ENCODE measurements around the gene PLXNA2. TPM values are rescaled to one million over a fixed set of nuclear protein-coding genes. Genes with fewer than 3 reads are reported as not detected.

The PLXNA2 gene
- total RNA-seq, 2 experiments from 2014 or later: 2.0 to 2.1 TPM

GRCh38 chr1:208136459-208137182, 107.6 kb downstream of the PLXNA2 start:
- Mint-ChIP-seq H3K9me3 (no peaks in the 10 kb centered on the region), H3K4me1 (no peaks in the 10 kb centered on the region), H3K36me3 (no peaks in the 10 kb centered on the region), H3K4me3 (no peak overlapping the region), H3K27me3 (peaks cover 9% of the 10 kb centered on the region), H3K27ac (no peak overlapping the region)
- ATAC-seq (ENCODE audit: low read depth) (no peak), DNase-seq (no peak)
- POLR2A ChIA-PET: no interaction called here

GRCh38 chr1:208135354-208135753, 108.8 kb downstream of the PLXNA2 start:
- no peaks in the 10 kb centered on the region for H3K4me1 Mint-ChIP-seq
- H3K9me3 Mint-ChIP-seq: no peaks in the 10 kb centered on the region
- DNase-seq: no peak
- H3K36me3 Mint-ChIP-seq: no peaks in the 10 kb centered on the region
- ATAC-seq (ENCODE audit: low read depth): no peak
- no peak overlapping the region for H3K4me3 Mint-ChIP-seq
- H3K27me3 Mint-ChIP-seq: peaks cover 12% of the 10 kb centered on the region
- H3K27ac Mint-ChIP-seq: no peak overlapping the region
- POLR2A ChIA-PET: no interaction called here

GRCh38 chr1:208134491-208134890, 109.7 kb downstream of the PLXNA2 start:
- no peaks in the 10 kb centered on the region for H3K36me3 Mint-ChIP-seq
- DNase-seq (no peak), ATAC-seq (ENCODE audit: low read depth) (no peak)
- no peaks in the 10 kb centered on the region for H3K9me3 Mint-ChIP-seq
- POLR2A ChIA-PET: no interaction called here
- peaks cover 14% of the 10 kb centered on the region for H3K27me3 Mint-ChIP-seq
- H3K4me1 Mint-ChIP-seq: no peaks in the 10 kb centered on the region
- no peak overlapping the region for H3K27ac Mint-ChIP-seq
- H3K4me3 Mint-ChIP-seq: no peak overlapping the region

- DNase-seq (no peak), ATAC-seq (ENCODE audit: low read depth) (no peak)
- Mint-ChIP-seq H3K4me3 (no peak overlapping the region), H3K9me3 (no peaks in the 10 kb centered on the region), H3K27ac (no peak overlapping the region), H3K4me1 (no peaks in the 10 kb centered on the region), H3K27me3 (peaks cover 14% of the 10 kb centered on the region), H3K36me3 (no peaks in the 10 kb centered on the region)
- POLR2A ChIA-PET: no interaction called here
Measured at GRCh38 chr1:208133355-208133754, 110.8 kb downstream of the PLXNA2 start.

- POLR2A ChIA-PET: no interaction called here
- Mint-ChIP-seq H3K27ac (no peak overlapping the region), H3K9me3 (no peaks in the 10 kb centered on the region), H3K36me3 (no peaks in the 10 kb centered on the region), H3K27me3 (peaks cover 14% of the 10 kb centered on the region), H3K4me1 (no peaks in the 10 kb centered on the region), H3K4me3 (no peak overlapping the region)
- peak; percentile 86 for ATAC-seq (ENCODE audit: low read depth)
- peak; percentile 72 for DNase-seq
Measured at GRCh38 chr1:208132287-208132882, 111.8 kb downstream of the PLXNA2 start.

GRCh38 chr1:208131621-208132286, 112.4 kb downstream of the PLXNA2 start:
- H3K36me3 Mint-ChIP-seq: no peaks in the 10 kb centered on the region
- H3K4me3 Mint-ChIP-seq: no peak overlapping the region
- H3K4me1 Mint-ChIP-seq: no peaks in the 10 kb centered on the region
- peaks cover 14% of the 10 kb centered on the region for H3K27me3 Mint-ChIP-seq
- POLR2A ChIA-PET: no interaction called here
- H3K9me3 Mint-ChIP-seq: no peaks in the 10 kb centered on the region
- no peak overlapping the region for H3K27ac Mint-ChIP-seq
- ATAC-seq (ENCODE audit: low read depth): peak; percentile 44
- DNase-seq: no peak

GRCh38 chr1:208129487-208129886, 114.7 kb downstream of the PLXNA2 start:
- H3K27ac Mint-ChIP-seq: no peak overlapping the region

GRCh38 chr1:208129060-208129459, 115.1 kb downstream of the PLXNA2 start:
- H3K9me3 Mint-ChIP-seq: no peaks in the 10 kb centered on the region
- H3K4me3 Mint-ChIP-seq: no peak overlapping the region
- H3K27ac Mint-ChIP-seq: no peak overlapping the region
- DNase-seq (no peak), ATAC-seq (ENCODE audit: low read depth) (no peak)
- POLR2A ChIA-PET: no interaction called here
- H3K4me1 Mint-ChIP-seq: peaks cover 2% of the 10 kb centered on the region
- H3K36me3 Mint-ChIP-seq: no peaks in the 10 kb centered on the region
- peaks cover 14% of the 10 kb centered on the region for H3K27me3 Mint-ChIP-seq

More at GRCh38 chr1:208129487-208129886, 114.7 kb downstream of the PLXNA2 start:
- Mint-ChIP-seq H3K4me1 (peaks cover 2% of the 10 kb centered on the region), H3K4me3 (no peak overlapping the region), H3K27me3 (peaks cover 14% of the 10 kb centered on the region), H3K36me3 (no peaks in the 10 kb centered on the region), H3K9me3 (no peaks in the 10 kb centered on the region)
- ATAC-seq (ENCODE audit: low read depth): no peak
- no peak for DNase-seq
- POLR2A ChIA-PET: no interaction called here

GRCh38 chr1:208127792-208128529, 116.2 kb downstream of the PLXNA2 start:
- ATAC-seq (ENCODE audit: low read depth) (no peak), DNase-seq (no peak)
- Mint-ChIP-seq H3K4me3 (no peak overlapping the region), H3K36me3 (no peaks in the 10 kb centered on the region), H3K9me3 (no peaks in the 10 kb centered on the region), H3K4me1 (peaks cover 2% of the 10 kb centered on the region), H3K27me3 (peaks cover 14% of the 10 kb centered on the region), H3K27ac (no peak overlapping the region)
- POLR2A ChIA-PET: no interaction called here

GRCh38 chr1:208127284-208127683, 116.9 kb downstream of the PLXNA2 start:
- no peak overlapping the region for H3K27ac Mint-ChIP-seq
- POLR2A ChIA-PET: no interaction called here
- no peaks in the 10 kb centered on the region for H3K36me3 Mint-ChIP-seq
- H3K4me3 Mint-ChIP-seq: no peak overlapping the region
- H3K27me3 Mint-ChIP-seq: peaks cover 14% of the 10 kb centered on the region
- no peaks in the 10 kb centered on the region for H3K9me3 Mint-ChIP-seq
- DNase-seq (no peak), ATAC-seq (ENCODE audit: low read depth) (no peak)
- H3K4me1 Mint-ChIP-seq: peaks cover 2% of the 10 kb centered on the region

GRCh38 chr1:208126108-208126507, 118.1 kb downstream of the PLXNA2 start:
- POLR2A ChIA-PET: no interaction called here
- peaks cover 6% of the 10 kb centered on the region for H3K27me3 Mint-ChIP-seq
- H3K4me1 Mint-ChIP-seq: peaks cover 2% of the 10 kb centered on the region

GRCh38 chr1:208122612-208123358, 121.4 kb downstream of the PLXNA2 start:
- H3K4me1 Mint-ChIP-seq: peaks cover 2% of the 10 kb centered on the region
- ATAC-seq (ENCODE audit: low read depth) (no peak), DNase-seq (no peak)
- H3K4me3 Mint-ChIP-seq: no peak overlapping the region
- no peaks in the 10 kb centered on the region for H3K36me3 Mint-ChIP-seq
- H3K9me3 Mint-ChIP-seq: no peaks in the 10 kb centered on the region
- H3K27me3 Mint-ChIP-seq: peaks cover 4% of the 10 kb centered on the region
- POLR2A ChIA-PET: no interaction called here
- no peak overlapping the region for H3K27ac Mint-ChIP-seq

More at GRCh38 chr1:208126108-208126507, 118.1 kb downstream of the PLXNA2 start:
- H3K4me3 Mint-ChIP-seq: no peak overlapping the region
- H3K9me3 Mint-ChIP-seq: no peaks in the 10 kb centered on the region
- no peak for ATAC-seq (ENCODE audit: low read depth)
- no peak overlapping the region for H3K27ac Mint-ChIP-seq
- DNase-seq: no peak
- H3K36me3 Mint-ChIP-seq: no peaks in the 10 kb centered on the region

- H3K27me3 Mint-ChIP-seq: peaks cover 7% of the 10 kb centered on the region
- no peak overlapping the region for H3K4me3 Mint-ChIP-seq
- POLR2A ChIA-PET: no interaction called here
- H3K4me1 Mint-ChIP-seq: peaks cover 2% of the 10 kb centered on the region
- no peak overlapping the region for H3K27ac Mint-ChIP-seq
- DNase-seq: no peak
- H3K36me3 Mint-ChIP-seq: no peaks in the 10 kb centered on the region
- no peak for ATAC-seq (ENCODE audit: low read depth)
- H3K9me3 Mint-ChIP-seq: no peaks in the 10 kb centered on the region
Measured at GRCh38 chr1:208121813-208122364, 122.3 kb downstream of the PLXNA2 start.
